SK-N-SH (cell line): ENCODE measurements around the gene GRIN1.

Source experiments
- CTCF ChIP-seq: fragments of 200-600 bp; sonication (generic); IDR thresholded peaks from 2 replicates; pipeline ENCODE4 v1.6.1; 2017; ENCODE audit warnings: antibody characterized with exemption, mild to moderate bottlenecking, moderate library complexity
- EP300 ChIP-seq, 2 experiments: IDR thresholded peaks; 2 replicates each; pipeline versions ENCODE4 v1.4.0 to v1.6.1; 2012; ENCODE audit warnings: borderline replicate concordance in 1 of 2, low read depth in 1 of 2, low read length in 1 of 2
- GABPA ChIP-seq: IDR thresholded peaks from 2 replicates; pipeline ENCODE4 v1.4.0; 2012; ENCODE audit warnings: low read depth, mild to moderate bottlenecking
- MXI1 ChIP-seq: IDR thresholded peaks from 2 replicates; pipeline ENCODE4 v1.6.1; 2012; ENCODE audit warnings: mild to moderate bottlenecking, low read depth, low read length, improper control_type of control experiment
- NFIC ChIP-seq: IDR thresholded peaks from 2 replicates; pipeline ENCODE4 v1.4.0; 2012; ENCODE audit warnings: borderline replicate concordance
- RAD21 ChIP-seq: IDR thresholded peaks from 2 replicates; pipeline ENCODE4 v1.6.1; 2012; ENCODE audit warnings: mild to moderate bottlenecking, low read length
- REST ChIP-seq: IDR thresholded peaks from 2 replicates; pipeline ENCODE4 v1.6.1; 2012; ENCODE audit warnings: mild to moderate bottlenecking, low read depth, low read length, moderate library complexity
- SIN3A ChIP-seq: IDR thresholded peaks from 2 replicates; pipeline ENCODE4 v1.6.1; 2012; ENCODE audit warnings: low read depth, mild to moderate bottlenecking, low read length, moderate library complexity, borderline replicate concordance

DNA sequence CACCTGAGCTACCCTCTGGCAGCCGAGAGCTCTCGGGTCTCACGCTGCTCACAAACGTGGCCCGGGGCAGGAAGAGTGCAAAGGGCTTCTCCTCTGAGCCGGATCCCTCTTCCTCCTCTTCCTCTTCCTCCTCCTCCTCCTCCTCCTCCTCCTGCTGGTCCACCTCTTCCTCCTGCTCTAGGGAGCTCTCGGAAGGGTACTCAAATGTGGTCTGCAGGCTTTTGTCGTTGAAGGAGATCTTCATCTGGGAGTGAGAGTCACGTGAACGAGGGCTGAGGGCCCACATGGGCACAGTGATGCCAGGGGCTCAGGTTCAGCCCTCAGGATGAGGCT lies 53.5 kb downstream of the GRIN1 start:
- TF ChIP-seq CTCF (no peak), EP300 (IDR thresholded peaks at IDR 0.05; ENCODE audit: borderline replicate concordance in 1 of 2, low read depth in 1 of 2, low read length in 1 of 2) (no peak), SIN3A (no peak), RAD21 (no peak), NFIC (no peak), GABPA (no peak), MXI1 (no peak), REST (no peak)
